HepG2 (cell line): ENCODE measurements around the gene GRM7. TPM values are rescaled to one million over a fixed set of nuclear protein-coding genes. Genes with fewer than 3 reads are reported as not detected.

Source experiments
- ATAC-seq: fragments of 200-7000 bp; cut with Tn5 transposase; 3 replicates; pipeline ENCODE4 v1.9.1; 2020; ENCODE audit warnings: mild to moderate bottlenecking, moderate library complexity
- BruUV-seq: library from RNA; stranded (reverse); fragments of 400-500 nt; replicated peaks from 2 replicates; lab custom pipeline; 2021; lab: Mats Ljungman, UMichigan
- CTCF ChIA-PET: fragments of 300-600 bp; formaldehyde crosslinking; extraction: SDS; loops from one replicate; lab custom pipeline; 2021; ENCODE audit warnings: low total read pairs, inconsistent platforms, low intra/inter-chr PET ratio; lab: Yijun Ruan, JAX
- POLR2A ChIA-PET: fragments of 350-600 bp; sonication (Branson Sonifier 250); formaldehyde crosslinking; loops from one replicate; lab custom pipeline; 2020; ENCODE audit warnings: antibody characterized with exemption, inconsistent platforms; lab: Yijun Ruan, JAX
- DNase-seq: peaks from one replicate; pipeline ENCODE4 v3.0.0-alpha.2; 2015; ENCODE audit warnings: low spot score
- FAIRE-seq: peaks from 3 replicates; lab custom pipeline; 2011; peaks lifted over from hg19 to GRCh38; lab: Jason Lieb, UNC
- H2AFZ ChIP-seq: one replicate; pipeline ENCODE4 v1.6.1; 2011; ENCODE audit warnings: low read length, inconsistent platforms
- H3K27ac ChIP-seq: fragments of 300-600 bp; 3 replicates; pipeline ENCODE4 v1.8.0; 2011; ENCODE audit warnings: mixed run types, mild to moderate bottlenecking, mixed read lengths, low read length, inconsistent platforms; ENCODE audit not compliant: insufficient read depth; ENCODE audit errors: extremely low read length
- H3K27me3 ChIP-seq, 2 experiments: fragments of 200-600 bp in 1 of 2; 2 replicates in 1 of 2; 3 replicates in 1 of 2; pipeline versions ENCODE4 v1.6.0 to v1.8.0; 2011; ENCODE audit warnings: low read length in 2 of 2, mild to moderate bottlenecking in 2 of 2, moderate library complexity in 2 of 2, inconsistent platforms in 1 of 2; ENCODE audit not compliant: insufficient read depth in 2 of 2, control insufficient read depth in 1 of 2
- H3K36me3 ChIP-seq, 2 experiments: fragments of 200-600 bp in 1 of 2; replicated peaks in 1 of 2; 2 replicates in 1 of 2; 3 replicates in 1 of 2; pipeline versions ENCODE4 v1.5.1 to v1.8.0; 2011; ENCODE audit warnings: low read length in 2 of 2, inconsistent platforms in 1 of 2; ENCODE audit not compliant: insufficient read depth in 2 of 2, control insufficient read depth in 1 of 2
- H3K4me1 ChIP-seq: 2 replicates; pipeline ENCODE4 v1.5.1; 2012; ENCODE audit warnings: low read length, inconsistent platforms; ENCODE audit not compliant: insufficient read depth
- H3K4me2 ChIP-seq: 2 replicates; pipeline ENCODE4 v1.6.0; 2011; ENCODE audit warnings: low read depth, low read length, inconsistent platforms
- H3K4me3 ChIP-seq, 3 experiments: fragments of 200-600 bp in 1 of 3; sonication (generic), shearing (Covaris generic) in 1 of 3; replicated peaks in 1 of 3; 2 replicates each; pipeline ENCODE4 v1.5.1; 2011 to 2016; ENCODE audit warnings: low read length in 3 of 3, inconsistent platforms in 2 of 3, low read depth in 2 of 3, mild to moderate bottlenecking in 2 of 3, control low read depth in 1 of 3, mixed read lengths in 1 of 3; ENCODE audit not compliant: insufficient read depth in 1 of 3
- H3K79me2 ChIP-seq: one replicate; pipeline ENCODE4 v1.6.1; 2011; ENCODE audit warnings: low read length, inconsistent platforms; ENCODE audit not compliant: insufficient read depth
- H3K9ac ChIP-seq: 2 replicates; pipeline ENCODE4 v1.6.0; 2011; ENCODE audit warnings: mild to moderate bottlenecking, low read depth, low read length, inconsistent platforms; ENCODE audit not compliant: insufficient read depth
- H3K9me3 ChIP-seq: 2 replicates; pipeline ENCODE4 v1.5.1; 2012; ENCODE audit warnings: mild to moderate bottlenecking, low read length
- H4K20me1 ChIP-seq: 2 replicates; pipeline ENCODE4 v1.6.0; 2011; ENCODE audit warnings: inconsistent platforms, mild to moderate bottlenecking, low read length, moderate library complexity; ENCODE audit not compliant: insufficient read depth
- ADNP ChIP-seq: sonication (generic); formaldehyde crosslinking; IDR thresholded peaks from 2 replicates; pipeline ENCODE4 v1.4.0; 2020; ENCODE audit warnings: missing genetic modification reagents
- ELK4 ChIP-seq: sonication (generic); formaldehyde crosslinking; IDR thresholded peaks from 2 replicates; pipeline ENCODE4 v1.9.0; 2021; ENCODE audit warnings: missing genetic modification reagents, borderline replicate concordance
- ETS1 ChIP-seq: sonication (generic); formaldehyde crosslinking; IDR thresholded peaks from 2 replicates; pipeline ENCODE4 v1.4.0; 2020; ENCODE audit warnings: missing genetic modification reagents
- MED8 ChIP-seq: sonication (generic); formaldehyde crosslinking; IDR thresholded peaks from 2 replicates; pipeline ENCODE4 v1.8.1; 2023; ENCODE audit warnings: mild to moderate bottlenecking, missing genetic modification reagents; ENCODE audit not compliant: insufficient replicate concordance
- PAX8 ChIP-seq: sonication (generic); formaldehyde crosslinking; IDR thresholded peaks from 2 replicates; pipeline ENCODE4 v1.8.0; 2022; ENCODE audit warnings: mild to moderate bottlenecking, missing genetic modification reagents, borderline replicate concordance
- RELA ChIP-seq: sonication (generic); formaldehyde crosslinking; IDR thresholded peaks from 2 replicates; pipeline ENCODE4 v1.4.0; 2020; ENCODE audit warnings: missing genetic modification reagents
- SALL1 ChIP-seq: sonication (generic); formaldehyde crosslinking; IDR thresholded peaks from 2 replicates; pipeline ENCODE4 v1.8.0; 2022; ENCODE audit warnings: mild to moderate bottlenecking, missing genetic modification reagents
- TCF7 ChIP-seq: sonication (generic); IDR thresholded peaks from 2 replicates; pipeline ENCODE4 v1.6.1; 2016; ENCODE audit warnings: antibody characterized with exemption, low read depth
- ZBTB44 ChIP-seq: sonication (generic); formaldehyde crosslinking; IDR thresholded peaks from 2 replicates; pipeline ENCODE4 v1.4.0; 2020; ENCODE audit warnings: missing genetic modification reagents
- ZFP82 ChIP-seq: sonication (generic); formaldehyde crosslinking; IDR thresholded peaks from 2 replicates; pipeline ENCODE4 v1.5.1; 2020; ENCODE audit warnings: mild to moderate bottlenecking, missing genetic modification reagents, borderline replicate concordance
- ZNF652 ChIP-seq: IDR thresholded peaks from 2 replicates; pipeline ENCODE4 v1.6.1; 2016; ENCODE audit warnings: low read depth, borderline replicate concordance
- ZNF766 ChIP-seq: sonication (generic); formaldehyde crosslinking; IDR thresholded peaks from 2 replicates; pipeline ENCODE4 v1.5.0; 2020; ENCODE audit warnings: missing genetic modification reagents, borderline replicate concordance
- ZNF772 ChIP-seq: sonication (generic); formaldehyde crosslinking; IDR thresholded peaks from 2 replicates; pipeline ENCODE4 v1.5.0; 2020; ENCODE audit warnings: mild to moderate bottlenecking, missing genetic modification reagents
- WGBS: methylation state at CpG from one replicate; pipeline ENCODE4 v1.1.6; 2017; ENCODE audit warnings: low lambda C conversion rate; 5-methylcytosine and 5-hydroxymethylcytosine counted together
- in situ Hi-C: cut with HindIII; loops from 2 replicates; pipeline ENCODE4 v1.10.0; 2017; ENCODE audit warnings: low pct_unique_long_range_greater_than_20kb; ENCODE audit not compliant: extremely low pct_ligation_motif_present
- intact Hi-C: fragments of 100-400 bp; cut with micrococcal nuclease; formaldehyde crosslinking; loops from one replicate; pipeline ENCODE4 v1.10.0; 2022; ENCODE audit not compliant: unreplicated experiment
- polyA plus RNA-seq, 8 experiments: library from polyadenylated mRNA; depleted of rRNA in 3 of 8; stranded (reverse) in 7 of 8; unstranded in 1 of 8; fragments of >200 nt; fragmentation: Illumina TruSeq in 4 of 8; extraction: Trizol in 4 of 8; gene quantifications; 2 replicates each; pipeline versions ENCODE4 v1.2.1 to v1.2.3, GENCODE V29; 2011 to 2016; ENCODE audit warnings: low read depth in 4 of 8, missing spikeins in 1 of 8, mixed read lengths in 1 of 8; ENCODE audit not compliant: insufficient read depth in 1 of 8
- total RNA-seq, 5 experiments: library from RNA; depleted of rRNA; stranded (reverse); fragments of >200 nt; fragmentation: Illumina TruSeq; extraction: Trizol; gene quantifications; 2 replicates each; pipeline ENCODE4 v1.2.3, GENCODE V29; 2016; ENCODE audit warnings: low read depth in 1 of 5

GRM7 gene
- total and polyA plus RNA-seq, 2 of the 13 experiments (the other 11 are each of a cell fraction or from before 2014, with no cell fraction given), result not detected

- in situ Hi-C loops, result no loop called here
- TF ChIP-seq PAX8 (no peak), RELA (CRISPR knock-in tag) (no peak), ZNF652 (no peak), MED8 (CRISPR knock-in tag) (no peak), ADNP (CRISPR knock-in tag) (no peak), ZNF766 (CRISPR knock-in tag) (no peak), SALL1 (no peak), ELK4 (no peak), TCF7 (no peak), ZNF772 (no peak), ZBTB44 (no peak), ETS1 (CRISPR knock-in tag) (no peak), ZFP82 (no peak)
- ChIA-PET POLR2A (no interaction called here), CTCF (no interaction called here)
- Histone ChIP-seq H3K27ac (no peak overlapping the region), H3K4me3 (no peak overlapping the region), H3K27me3 (no peaks in the 10 kb centered on the region), H3K9me3 (peaks cover 30% of the 10 kb centered on the region), H3K36me3 (no peaks in the 10 kb centered on the region), H2AFZ (no peak overlapping the region), H4K20me1 (no peaks in the 10 kb centered on the region), H3K79me2 (no peaks in the 10 kb centered on the region), H3K4me1 (no peaks in the 10 kb centered on the region), H3K9ac (no peak overlapping the region), H3K4me2 (no peak overlapping the region)
- intact Hi-C loops, result no loop called here
- ATAC-seq (no peak), FAIRE-seq (no peak), DNase-seq (no peak)
- BruUV-seq, result no TSS peak
- WGBS, result 5% methylated on average over 2 of the region's 2 CpGs
These were observed 507.7 kb downstream of the GRM7 start for GRCh38 chr3:7368597-7368996.
